ENCODE measurements around the gene PTPRM. TPM values are rescaled to one million over a fixed set of nuclear protein-coding genes. Genes with fewer than 3 reads are reported as not detected.

PTPRM gene
- total RNA-seq, 1 experiment from 2014 or later, result 42.3 TPM

DNA sequence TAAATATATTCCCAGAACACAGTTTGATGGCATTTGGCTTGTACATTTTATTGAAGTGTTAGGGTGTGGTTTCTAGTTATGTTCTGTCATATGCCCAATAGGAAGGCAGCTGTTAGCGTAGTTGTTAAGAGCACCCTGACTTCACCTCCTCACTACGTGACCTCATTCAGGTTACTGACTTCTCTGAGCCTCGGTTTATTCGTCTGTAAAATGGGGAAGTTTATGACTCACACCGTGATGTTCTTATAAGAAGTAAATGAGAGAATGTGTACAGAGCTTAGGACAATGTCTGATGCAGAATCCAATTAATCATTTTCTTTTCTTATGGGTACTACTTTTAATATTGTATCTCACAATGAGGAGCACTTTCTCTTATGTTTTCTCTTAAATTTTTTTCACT lies 226.0 kb downstream of the PTPRM start:
- BruUV-seq (replicated peaks), result no TSS peak
- intact Hi-C loops (cut with micrococcal nuclease; ENCODE audit: unreplicated experiment), result loop anchor here (2.0 kb wide), 1 partner anchor 596 kb away; no protein-coding TSS in a partner anchor
- TF ChIP-seq, protein P1, sequence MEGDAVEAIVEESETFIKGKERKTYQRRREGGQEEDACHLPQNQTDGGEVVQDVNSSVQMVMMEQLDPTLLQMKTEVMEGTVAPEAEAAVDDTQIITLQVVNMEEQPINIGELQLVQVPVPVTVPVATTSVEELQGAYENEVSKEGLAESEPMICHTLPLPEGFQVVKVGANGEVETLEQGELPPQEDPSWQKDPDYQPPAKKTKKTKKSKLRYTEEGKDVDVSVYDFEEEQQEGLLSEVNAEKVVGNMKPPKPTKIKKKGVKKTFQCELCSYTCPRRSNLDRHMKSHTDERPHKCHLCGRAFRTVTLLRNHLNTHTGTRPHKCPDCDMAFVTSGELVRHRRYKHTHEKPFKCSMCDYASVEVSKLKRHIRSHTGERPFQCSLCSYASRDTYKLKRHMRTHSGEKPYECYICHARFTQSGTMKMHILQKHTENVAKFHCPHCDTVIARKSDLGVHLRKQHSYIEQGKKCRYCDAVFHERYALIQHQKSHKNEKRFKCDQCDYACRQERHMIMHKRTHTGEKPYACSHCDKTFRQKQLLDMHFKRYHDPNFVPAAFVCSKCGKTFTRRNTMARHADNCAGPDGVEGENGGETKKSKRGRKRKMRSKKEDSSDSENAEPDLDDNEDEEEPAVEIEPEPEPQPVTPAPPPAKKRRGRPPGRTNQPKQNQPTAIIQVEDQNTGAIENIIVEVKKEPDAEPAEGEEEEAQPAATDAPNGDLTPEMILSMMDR (IDR thresholded peaks at IDR 0.05; ENCODE audit: unreplicated experiment), result no peak
- H3K27ac Mint-ChIP-seq (ENCODE audit: unreplicated experiment), result no peak overlapping the region
- H3K4me1 Mint-ChIP-seq (ENCODE audit: low read depth, unreplicated experiment), result no peaks in the 10 kb centered on the region
- no peaks in the 10 kb centered on the region for H3K27me3 Mint-ChIP-seq (ENCODE audit: unreplicated experiment)
- no peak overlapping the region for H3K4me3 Mint-ChIP-seq (ENCODE audit: low read depth, unreplicated experiment)
- H3K9me3 Mint-ChIP-seq (ENCODE audit: low read depth, unreplicated experiment), result no peaks in the 10 kb centered on the region
- no peaks in the 10 kb centered on the region for H3K36me3 Mint-ChIP-seq (ENCODE audit: insufficient read depth, unreplicated experiment)
- CTCF ChIA-PET, result no interaction called here
- no peak for DNase-seq

DNA sequence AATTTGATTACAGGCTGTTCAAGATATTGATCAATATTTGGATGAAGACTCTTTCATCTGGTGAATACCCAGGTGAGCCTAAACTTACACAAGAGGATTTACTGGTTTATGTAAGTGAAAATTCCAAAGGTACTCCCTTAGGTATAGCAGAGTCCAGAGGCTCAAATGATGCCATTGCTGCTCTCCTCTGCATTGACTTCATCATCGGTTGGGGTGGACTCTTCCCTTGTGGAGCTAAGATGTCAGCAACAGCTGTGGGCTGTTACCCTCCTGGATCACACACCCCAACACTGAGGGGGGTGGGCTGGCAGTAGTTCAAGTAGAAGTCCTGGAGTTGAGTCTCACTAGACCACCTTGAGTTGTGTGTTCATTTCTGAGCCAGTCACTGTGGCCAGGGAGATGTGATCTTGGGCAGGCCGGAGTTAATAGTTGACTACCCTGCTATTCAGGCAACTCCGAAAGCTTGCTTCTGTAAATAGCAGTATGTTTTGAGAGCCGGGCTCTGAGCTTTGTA lies 236.9 kb downstream of the PTPRM start:
- no peaks in the 10 kb centered on the region for H3K4me1 Mint-ChIP-seq (ENCODE audit: low read depth, unreplicated experiment)
- no peak overlapping the region for H3K4me3 Mint-ChIP-seq (ENCODE audit: low read depth, unreplicated experiment)
- no peak overlapping the region for H3K27ac Mint-ChIP-seq (ENCODE audit: unreplicated experiment)
- DNase-seq, result no peak
- CTCF ChIA-PET, result no interaction called here
- no TSS peak for BruUV-seq (replicated peaks)
- H3K9me3 Mint-ChIP-seq (ENCODE audit: low read depth, unreplicated experiment), result no peaks in the 10 kb centered on the region
- intact Hi-C loops (cut with micrococcal nuclease; ENCODE audit: unreplicated experiment), result no loop called here
- TF ChIP-seq, protein P1 (IDR thresholded peaks at IDR 0.05; ENCODE audit: unreplicated experiment), result no peak
- no peaks in the 10 kb centered on the region for H3K36me3 Mint-ChIP-seq (ENCODE audit: insufficient read depth, unreplicated experiment)
- no peaks in the 10 kb centered on the region for H3K27me3 Mint-ChIP-seq (ENCODE audit: unreplicated experiment)

DNA sequence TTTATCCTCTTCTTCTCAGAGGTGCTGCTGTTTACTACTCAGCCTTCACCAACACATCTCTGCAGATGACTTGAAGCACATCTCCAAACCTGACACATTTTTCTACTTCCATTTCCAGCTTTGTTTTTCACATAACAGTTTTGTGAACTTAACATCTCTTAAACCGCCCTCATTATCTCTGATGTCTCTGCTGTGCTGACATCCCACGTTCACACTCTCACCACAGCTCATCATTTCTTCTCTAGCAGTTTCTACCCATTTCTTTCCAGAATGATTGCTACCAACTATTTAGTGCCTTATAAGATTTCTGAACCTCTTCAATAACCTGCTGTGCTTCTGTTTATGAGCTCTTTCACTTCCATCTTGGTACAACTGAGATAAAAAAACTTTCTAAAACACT lies 238.0 kb downstream of the PTPRM start:
- no TSS peak for BruUV-seq (replicated peaks)
- no peaks in the 10 kb centered on the region for H3K4me1 Mint-ChIP-seq (ENCODE audit: low read depth, unreplicated experiment)
- no peaks in the 10 kb centered on the region for H3K36me3 Mint-ChIP-seq (ENCODE audit: insufficient read depth, unreplicated experiment)
- no peak for DNase-seq
- H3K27me3 Mint-ChIP-seq (ENCODE audit: unreplicated experiment), result no peaks in the 10 kb centered on the region
- no peaks in the 10 kb centered on the region for H3K9me3 Mint-ChIP-seq (ENCODE audit: low read depth, unreplicated experiment)
- CTCF ChIA-PET, result interaction anchor here (1.1 kb wide), 1 partner anchor 14 kb away, joined by 3 read pairs; no protein-coding TSS in a partner anchor
- TF ChIP-seq, protein P1 (IDR thresholded peaks at IDR 0.05; ENCODE audit: unreplicated experiment), result no peak
- H3K27ac Mint-ChIP-seq (ENCODE audit: unreplicated experiment), result no peak overlapping the region
- no peak overlapping the region for H3K4me3 Mint-ChIP-seq (ENCODE audit: low read depth, unreplicated experiment)
- intact Hi-C loops (cut with micrococcal nuclease; ENCODE audit: unreplicated experiment), result no loop called here

DNA sequence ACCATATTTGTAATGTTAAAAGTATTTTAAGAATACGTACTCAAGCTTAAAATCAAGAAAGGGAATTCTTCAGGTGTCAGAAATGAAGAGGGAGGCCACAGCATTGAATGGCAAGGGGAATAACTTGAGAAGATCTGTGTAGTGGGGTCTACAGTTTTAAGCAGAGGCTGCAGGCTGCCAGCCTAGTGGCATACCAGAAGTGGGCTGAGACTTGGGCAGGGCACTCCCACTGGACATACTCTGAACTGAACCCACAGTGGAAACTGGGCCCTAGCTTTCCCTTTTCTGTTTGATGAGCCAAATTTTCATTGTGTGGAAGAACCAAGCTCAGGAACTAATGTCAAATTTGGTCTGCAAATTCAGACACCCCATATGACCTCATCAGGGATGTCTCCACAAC lies 238.8 kb downstream of the PTPRM start:
- BruUV-seq (replicated peaks), result no TSS peak
- no peaks in the 10 kb centered on the region for H3K4me1 Mint-ChIP-seq (ENCODE audit: low read depth, unreplicated experiment)
- DNase-seq, result no peak

More for the DNA sequence above, 238.8 kb downstream of the PTPRM start:
- TF ChIP-seq, protein P1 (IDR thresholded peaks at IDR 0.05; ENCODE audit: unreplicated experiment), result no peak
- H3K27ac Mint-ChIP-seq (ENCODE audit: unreplicated experiment), result no peak overlapping the region
- CTCF ChIA-PET, result interaction anchor here (1.1 to 1.2 kb wide), 2 partner anchors 10 to 13 kb away, joined by 3 to 6 read pairs; no protein-coding TSS in a partner anchor
- no peaks in the 10 kb centered on the region for H3K36me3 Mint-ChIP-seq (ENCODE audit: insufficient read depth, unreplicated experiment)
- H3K9me3 Mint-ChIP-seq (ENCODE audit: low read depth, unreplicated experiment), result no peaks in the 10 kb centered on the region
- no peak overlapping the region for H3K4me3 Mint-ChIP-seq (ENCODE audit: low read depth, unreplicated experiment)
- no peaks in the 10 kb centered on the region for H3K27me3 Mint-ChIP-seq (ENCODE audit: unreplicated experiment)
- intact Hi-C loops (cut with micrococcal nuclease; ENCODE audit: unreplicated experiment), result no loop called here

Data from Calu3 (cell line).